GM23338 (cell line): ENCODE measurements around the gene NAB2. TPM values are rescaled to one million over a fixed set of nuclear protein-coding genes. Genes with fewer than 3 reads are reported as not detected.

Source experiments
- ATAC-seq: fragments of 200-7000 bp; cut with Tn5 transposase; 3 replicates; pipeline ENCODE4 v1.9.1; 2020
- DNase-seq: peaks from one replicate; pipeline ENCODE4 v3.0.0-alpha.2; 2015; ENCODE audit warnings: low spot score
- H2AFZ ChIP-seq: fragments of 200-600 bp; sonication (generic); 2 replicates; pipeline ENCODE4 v1.8.0; 2016; ENCODE audit warnings: antibody characterized with exemption, mild to moderate bottlenecking, moderate library complexity
- H3F3A ChIP-seq: fragments of 200-600 bp; sonication (generic); replicated peaks from 2 replicates; pipeline ENCODE4 v1.8.0; 2017; ENCODE audit warnings: antibody characterized with exemption, mixed run types, low read depth
- H3K27ac ChIP-seq: fragments of 200-600 bp; sonication (generic); 2 replicates; pipeline ENCODE4 v1.6.1; 2016; ENCODE audit warnings: low read depth
- H3K27me3 ChIP-seq: fragments of 200-600 bp; sonication (generic); 2 replicates; pipeline ENCODE4 v1.8.0; 2016; ENCODE audit warnings: mild to moderate bottlenecking, mixed run types, moderate library complexity; ENCODE audit not compliant: insufficient read depth
- H3K36me3 ChIP-seq: fragments of 200-600 bp; sonication (generic); 2 replicates; pipeline ENCODE4 v1.8.0; 2016; ENCODE audit warnings: mild to moderate bottlenecking; ENCODE audit not compliant: insufficient read depth
- H3K4me1 ChIP-seq: fragments of 200-600 bp; sonication (generic); 2 replicates; pipeline ENCODE4 v1.8.0; 2016; ENCODE audit warnings: mild to moderate bottlenecking, moderate library complexity; ENCODE audit not compliant: insufficient read depth
- H3K4me2 ChIP-seq: fragments of 200-600 bp; sonication (generic); 2 replicates; pipeline ENCODE4 v1.7.1; 2017; ENCODE audit warnings: mixed run types
- H3K4me3 ChIP-seq: fragments of 200-600 bp; sonication (generic); 2 replicates; pipeline ENCODE4 v1.6.1; 2016; ENCODE audit warnings: mixed run types
- H3K79me2 ChIP-seq: fragments of 200-600 bp; sonication (generic); replicated peaks from 2 replicates; pipeline ENCODE4 v1.8.0; 2017; ENCODE audit warnings: mild to moderate bottlenecking; ENCODE audit not compliant: insufficient read depth
- H3K9me2 ChIP-seq: fragments of 200-600 bp; sonication (generic); 2 replicates; pipeline ENCODE4 v1.8.0; 2017; ENCODE audit not compliant: insufficient read depth
- H4K20me1 ChIP-seq: fragments of 200-600 bp; sonication (generic); replicated peaks from 2 replicates; pipeline ENCODE4 v1.8.0; 2017; ENCODE audit warnings: mild to moderate bottlenecking; ENCODE audit not compliant: insufficient read depth
- H3K27ac Mint-ChIP-seq: 2 replicates; pipeline ENCODE4 v1.8.0; 2020; ENCODE audit warnings: inconsistent platforms, mild to moderate bottlenecking, moderate library complexity, mixed read lengths
- H3K27me3 Mint-ChIP-seq: 3 replicates; pipeline ENCODE4 v1.8.0; 2022; ENCODE audit warnings: low read depth, mild to moderate bottlenecking, moderate library complexity, mixed read lengths, inconsistent platforms; ENCODE audit not compliant: insufficient read depth, poor library complexity
- H3K36me3 Mint-ChIP-seq: 3 replicates; pipeline ENCODE4 v1.8.0; 2021; ENCODE audit warnings: low read depth, mild to moderate bottlenecking, inconsistent platforms, moderate library complexity, mixed read lengths
- H3K4me1 Mint-ChIP-seq: 3 replicates; pipeline ENCODE4 v1.8.0; 2020; ENCODE audit warnings: mild to moderate bottlenecking, inconsistent platforms, mixed read lengths
- H3K4me3 Mint-ChIP-seq: 3 replicates; pipeline ENCODE4 v1.8.0; 2021; ENCODE audit warnings: moderate library complexity, mild to moderate bottlenecking, inconsistent platforms, mixed read lengths
- H3K9me3 Mint-ChIP-seq: 3 replicates; pipeline ENCODE4 v1.8.0; 2020; ENCODE audit warnings: moderate library complexity, mild to moderate bottlenecking, inconsistent platforms, mixed read lengths
- CREB1 ChIP-seq: fragments of 250-450 bp; sonication (Bioruptor Pico); IDR thresholded peaks from 2 replicates; pipeline ENCODE4 v1.5.0; 2020; ENCODE audit warnings: low read depth, mild to moderate bottlenecking, moderate library complexity
- EZH2 ChIP-seq: fragments of 200-600 bp; sonication (generic); IDR thresholded peaks from one replicate; pipeline ENCODE4 v1.8.0; 2017; ENCODE audit warnings: antibody characterized with exemption, mild to moderate bottlenecking, low read depth; ENCODE audit not compliant: unreplicated experiment
- EZH2phosphoT487 ChIP-seq: fragments of 200-600 bp; sonication (generic); IDR thresholded peaks from one replicate; pipeline ENCODE4 v1.8.1; 2018; ENCODE audit warnings: antibody characterized with exemption; ENCODE audit not compliant: unreplicated experiment
- NANOG ChIP-seq: IDR thresholded peaks from 2 replicates; pipeline ENCODE4 v1.6.1; 2016; ENCODE audit warnings: antibody characterized with exemption, borderline replicate concordance
- POLR2AphosphoS5 ChIP-seq: IDR thresholded peaks from 2 replicates; pipeline ENCODE4 v1.6.1; 2016; ENCODE audit warnings: antibody characterized with exemption, low read depth
- ZNF114 ChIP-seq: fragments of 250-450 bp; sonication (Bioruptor Pico); IDR thresholded peaks from 2 replicates; pipeline ENCODE4 v1.5.0; 2020; ENCODE audit warnings: mild to moderate bottlenecking, moderate library complexity
- ZNF331 ChIP-seq: fragments of 250-450 bp; sonication (Bioruptor Pico); IDR thresholded peaks from 2 replicates; pipeline ENCODE4 v1.5.0; 2020; ENCODE audit warnings: low read depth, mild to moderate bottlenecking, moderate library complexity
- polyA plus RNA-seq: library from polyadenylated mRNA; unstranded; fragments of >200 nt; fragmentation: Nextera tagmentation; extraction: Ambion mirVana; gene quantifications from 2 replicates; pipeline ENCODE4 v1.2.1, GENCODE V29; 2016
- total RNA-seq: library from RNA; depleted of rRNA; stranded (reverse); fragments of >200 nt; shearing (Covaris generic); gene quantifications from 2 replicates; pipeline ENCODE4 v1.2.3, GENCODE V29; 2014
- TF ChIP-seq, protein P1 (sequence below): IDR thresholded peaks from one replicate; pipeline ENCODE4 v1.6.1; 2018; ENCODE audit warnings: antibody characterized with exemption; ENCODE audit not compliant: unreplicated experiment
- TF ChIP-seq, protein P2 (sequence below), 2 experiments: fragments of 200-600 bp in 1 of 2; sonication (generic) in 1 of 2; conservative IDR thresholded peaks; 2 replicates each; pipeline versions ENCODE4 v1.5.1 to v1.6.1; 2016 to 2017; ENCODE audit warnings: antibody characterized with exemption in 2 of 2, low read depth in 2 of 2, mild to moderate bottlenecking in 2 of 2, moderate library complexity in 1 of 2
- TF ChIP-seq, protein P3 (sequence below): IDR thresholded peaks from 2 replicates; pipeline ENCODE4 v1.6.1; 2016; ENCODE audit warnings: antibody characterized with exemption
- TF ChIP-seq, protein P4 (sequence below): fragments of 250-450 bp; sonication (Bioruptor Pico); IDR thresholded peaks from 2 replicates; pipeline ENCODE4 v1.5.0; 2020; ENCODE audit warnings: mild to moderate bottlenecking, moderate library complexity

Gene NAB2
- total and polyA plus RNA-seq, 2 experiments from 2014 or later, result 6.5 to 19.8 TPM

DNA sequence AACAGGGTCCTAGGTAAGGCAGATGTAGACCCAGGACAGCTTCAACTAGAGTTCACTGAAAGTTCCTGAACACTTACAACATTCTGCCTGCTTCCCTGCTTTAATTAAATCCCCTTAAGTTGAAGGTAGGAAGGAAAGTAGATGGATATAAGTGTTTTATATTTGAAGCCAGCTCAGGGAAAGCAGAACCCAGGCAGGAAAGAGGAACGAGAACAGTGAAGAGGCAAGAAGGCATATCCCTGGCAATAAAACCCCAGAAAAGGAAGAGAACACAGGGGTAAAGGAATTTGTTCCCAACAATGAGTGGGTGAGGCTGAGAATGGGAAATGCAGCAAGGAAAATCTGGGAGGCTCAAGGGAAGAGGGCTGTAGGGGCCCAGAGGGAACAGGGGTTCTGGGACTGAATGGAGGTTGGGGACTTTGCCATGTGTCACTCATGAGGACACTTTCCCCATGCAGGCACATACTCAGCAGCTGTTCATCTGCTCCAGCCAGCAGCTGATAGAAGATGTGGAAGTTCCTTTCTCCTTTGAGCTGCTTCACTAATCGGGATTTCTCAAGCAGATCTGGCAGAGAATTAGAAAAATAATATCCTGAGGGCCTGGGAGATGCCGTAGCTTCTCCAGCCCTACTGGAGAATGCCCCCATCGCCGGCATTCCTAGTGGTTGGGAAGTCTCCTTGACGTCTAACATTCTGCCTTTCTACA, 42.7 kb upstream of the NAB2 start:
- H4K20me1 ChIP-seq, result no peaks in the 10 kb centered on the region
- no peak overlapping the region for H3K27ac ChIP-seq
- no peak overlapping the region for H3K4me2 ChIP-seq
- ATAC-seq, result no peak
- Mint-ChIP-seq H3K36me3 (no peaks in the 10 kb centered on the region), H3K9me3 (no peaks in the 10 kb centered on the region), H3K27ac (no peak overlapping the region), H3K4me1 (peaks cover 2% of the 10 kb centered on the region; the same call in 1 of the 3 replicates), H3K4me3 (no peak overlapping the region), H3K27me3 (peaks cover 5% of the 10 kb centered on the region)
- no peak overlapping the region for H3K4me3 ChIP-seq
- H3K27me3 ChIP-seq, result no peaks in the 10 kb centered on the region
- H3K4me1 ChIP-seq, result no peaks in the 10 kb centered on the region
- H2AFZ ChIP-seq, result no peak overlapping the region
- no peaks in the 10 kb centered on the region; the same call in 1 of the 2 replicates for H3K9me2 ChIP-seq
- TF ChIP-seq NANOG (no peak), ZNF331 (CRISPR knock-in tag) (no peak), POLR2AphosphoS5 (no peak), CREB1 (CRISPR knock-in tag) (no peak), EZH2 (no peak), EZH2phosphoT487 (no peak), ZNF114 (no peak)
- TF ChIP-seq, protein P1, sequence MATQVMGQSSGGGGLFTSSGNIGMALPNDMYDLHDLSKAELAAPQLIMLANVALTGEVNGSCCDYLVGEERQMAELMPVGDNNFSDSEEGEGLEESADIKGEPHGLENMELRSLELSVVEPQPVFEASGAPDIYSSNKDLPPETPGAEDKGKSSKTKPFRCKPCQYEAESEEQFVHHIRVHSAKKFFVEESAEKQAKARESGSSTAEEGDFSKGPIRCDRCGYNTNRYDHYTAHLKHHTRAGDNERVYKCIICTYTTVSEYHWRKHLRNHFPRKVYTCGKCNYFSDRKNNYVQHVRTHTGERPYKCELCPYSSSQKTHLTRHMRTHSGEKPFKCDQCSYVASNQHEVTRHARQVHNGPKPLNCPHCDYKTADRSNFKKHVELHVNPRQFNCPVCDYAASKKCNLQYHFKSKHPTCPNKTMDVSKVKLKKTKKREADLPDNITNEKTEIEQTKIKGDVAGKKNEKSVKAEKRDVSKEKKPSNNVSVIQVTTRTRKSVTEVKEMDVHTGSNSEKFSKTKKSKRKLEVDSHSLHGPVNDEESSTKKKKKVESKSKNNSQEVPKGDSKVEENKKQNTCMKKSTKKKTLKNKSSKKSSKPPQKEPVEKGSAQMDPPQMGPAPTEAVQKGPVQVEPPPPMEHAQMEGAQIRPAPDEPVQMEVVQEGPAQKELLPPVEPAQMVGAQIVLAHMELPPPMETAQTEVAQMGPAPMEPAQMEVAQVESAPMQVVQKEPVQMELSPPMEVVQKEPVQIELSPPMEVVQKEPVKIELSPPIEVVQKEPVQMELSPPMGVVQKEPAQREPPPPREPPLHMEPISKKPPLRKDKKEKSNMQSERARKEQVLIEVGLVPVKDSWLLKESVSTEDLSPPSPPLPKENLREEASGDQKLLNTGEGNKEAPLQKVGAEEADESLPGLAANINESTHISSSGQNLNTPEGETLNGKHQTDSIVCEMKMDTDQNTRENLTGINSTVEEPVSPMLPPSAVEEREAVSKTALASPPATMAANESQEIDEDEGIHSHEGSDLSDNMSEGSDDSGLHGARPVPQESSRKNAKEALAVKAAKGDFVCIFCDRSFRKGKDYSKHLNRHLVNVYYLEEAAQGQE, result no peak
- TF ChIP-seq, protein P2, sequence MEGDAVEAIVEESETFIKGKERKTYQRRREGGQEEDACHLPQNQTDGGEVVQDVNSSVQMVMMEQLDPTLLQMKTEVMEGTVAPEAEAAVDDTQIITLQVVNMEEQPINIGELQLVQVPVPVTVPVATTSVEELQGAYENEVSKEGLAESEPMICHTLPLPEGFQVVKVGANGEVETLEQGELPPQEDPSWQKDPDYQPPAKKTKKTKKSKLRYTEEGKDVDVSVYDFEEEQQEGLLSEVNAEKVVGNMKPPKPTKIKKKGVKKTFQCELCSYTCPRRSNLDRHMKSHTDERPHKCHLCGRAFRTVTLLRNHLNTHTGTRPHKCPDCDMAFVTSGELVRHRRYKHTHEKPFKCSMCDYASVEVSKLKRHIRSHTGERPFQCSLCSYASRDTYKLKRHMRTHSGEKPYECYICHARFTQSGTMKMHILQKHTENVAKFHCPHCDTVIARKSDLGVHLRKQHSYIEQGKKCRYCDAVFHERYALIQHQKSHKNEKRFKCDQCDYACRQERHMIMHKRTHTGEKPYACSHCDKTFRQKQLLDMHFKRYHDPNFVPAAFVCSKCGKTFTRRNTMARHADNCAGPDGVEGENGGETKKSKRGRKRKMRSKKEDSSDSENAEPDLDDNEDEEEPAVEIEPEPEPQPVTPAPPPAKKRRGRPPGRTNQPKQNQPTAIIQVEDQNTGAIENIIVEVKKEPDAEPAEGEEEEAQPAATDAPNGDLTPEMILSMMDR (conservative IDR thresholded peaks at IDR 0.05; ENCODE audit: low read depth in 2 of 2), result no peak
- TF ChIP-seq, protein P3, sequence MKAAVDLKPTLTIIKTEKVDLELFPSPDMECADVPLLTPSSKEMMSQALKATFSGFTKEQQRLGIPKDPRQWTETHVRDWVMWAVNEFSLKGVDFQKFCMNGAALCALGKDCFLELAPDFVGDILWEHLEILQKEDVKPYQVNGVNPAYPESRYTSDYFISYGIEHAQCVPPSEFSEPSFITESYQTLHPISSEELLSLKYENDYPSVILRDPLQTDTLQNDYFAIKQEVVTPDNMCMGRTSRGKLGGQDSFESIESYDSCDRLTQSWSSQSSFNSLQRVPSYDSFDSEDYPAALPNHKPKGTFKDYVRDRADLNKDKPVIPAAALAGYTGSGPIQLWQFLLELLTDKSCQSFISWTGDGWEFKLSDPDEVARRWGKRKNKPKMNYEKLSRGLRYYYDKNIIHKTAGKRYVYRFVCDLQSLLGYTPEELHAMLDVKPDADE, result no peak
- TF ChIP-seq, protein P4, sequence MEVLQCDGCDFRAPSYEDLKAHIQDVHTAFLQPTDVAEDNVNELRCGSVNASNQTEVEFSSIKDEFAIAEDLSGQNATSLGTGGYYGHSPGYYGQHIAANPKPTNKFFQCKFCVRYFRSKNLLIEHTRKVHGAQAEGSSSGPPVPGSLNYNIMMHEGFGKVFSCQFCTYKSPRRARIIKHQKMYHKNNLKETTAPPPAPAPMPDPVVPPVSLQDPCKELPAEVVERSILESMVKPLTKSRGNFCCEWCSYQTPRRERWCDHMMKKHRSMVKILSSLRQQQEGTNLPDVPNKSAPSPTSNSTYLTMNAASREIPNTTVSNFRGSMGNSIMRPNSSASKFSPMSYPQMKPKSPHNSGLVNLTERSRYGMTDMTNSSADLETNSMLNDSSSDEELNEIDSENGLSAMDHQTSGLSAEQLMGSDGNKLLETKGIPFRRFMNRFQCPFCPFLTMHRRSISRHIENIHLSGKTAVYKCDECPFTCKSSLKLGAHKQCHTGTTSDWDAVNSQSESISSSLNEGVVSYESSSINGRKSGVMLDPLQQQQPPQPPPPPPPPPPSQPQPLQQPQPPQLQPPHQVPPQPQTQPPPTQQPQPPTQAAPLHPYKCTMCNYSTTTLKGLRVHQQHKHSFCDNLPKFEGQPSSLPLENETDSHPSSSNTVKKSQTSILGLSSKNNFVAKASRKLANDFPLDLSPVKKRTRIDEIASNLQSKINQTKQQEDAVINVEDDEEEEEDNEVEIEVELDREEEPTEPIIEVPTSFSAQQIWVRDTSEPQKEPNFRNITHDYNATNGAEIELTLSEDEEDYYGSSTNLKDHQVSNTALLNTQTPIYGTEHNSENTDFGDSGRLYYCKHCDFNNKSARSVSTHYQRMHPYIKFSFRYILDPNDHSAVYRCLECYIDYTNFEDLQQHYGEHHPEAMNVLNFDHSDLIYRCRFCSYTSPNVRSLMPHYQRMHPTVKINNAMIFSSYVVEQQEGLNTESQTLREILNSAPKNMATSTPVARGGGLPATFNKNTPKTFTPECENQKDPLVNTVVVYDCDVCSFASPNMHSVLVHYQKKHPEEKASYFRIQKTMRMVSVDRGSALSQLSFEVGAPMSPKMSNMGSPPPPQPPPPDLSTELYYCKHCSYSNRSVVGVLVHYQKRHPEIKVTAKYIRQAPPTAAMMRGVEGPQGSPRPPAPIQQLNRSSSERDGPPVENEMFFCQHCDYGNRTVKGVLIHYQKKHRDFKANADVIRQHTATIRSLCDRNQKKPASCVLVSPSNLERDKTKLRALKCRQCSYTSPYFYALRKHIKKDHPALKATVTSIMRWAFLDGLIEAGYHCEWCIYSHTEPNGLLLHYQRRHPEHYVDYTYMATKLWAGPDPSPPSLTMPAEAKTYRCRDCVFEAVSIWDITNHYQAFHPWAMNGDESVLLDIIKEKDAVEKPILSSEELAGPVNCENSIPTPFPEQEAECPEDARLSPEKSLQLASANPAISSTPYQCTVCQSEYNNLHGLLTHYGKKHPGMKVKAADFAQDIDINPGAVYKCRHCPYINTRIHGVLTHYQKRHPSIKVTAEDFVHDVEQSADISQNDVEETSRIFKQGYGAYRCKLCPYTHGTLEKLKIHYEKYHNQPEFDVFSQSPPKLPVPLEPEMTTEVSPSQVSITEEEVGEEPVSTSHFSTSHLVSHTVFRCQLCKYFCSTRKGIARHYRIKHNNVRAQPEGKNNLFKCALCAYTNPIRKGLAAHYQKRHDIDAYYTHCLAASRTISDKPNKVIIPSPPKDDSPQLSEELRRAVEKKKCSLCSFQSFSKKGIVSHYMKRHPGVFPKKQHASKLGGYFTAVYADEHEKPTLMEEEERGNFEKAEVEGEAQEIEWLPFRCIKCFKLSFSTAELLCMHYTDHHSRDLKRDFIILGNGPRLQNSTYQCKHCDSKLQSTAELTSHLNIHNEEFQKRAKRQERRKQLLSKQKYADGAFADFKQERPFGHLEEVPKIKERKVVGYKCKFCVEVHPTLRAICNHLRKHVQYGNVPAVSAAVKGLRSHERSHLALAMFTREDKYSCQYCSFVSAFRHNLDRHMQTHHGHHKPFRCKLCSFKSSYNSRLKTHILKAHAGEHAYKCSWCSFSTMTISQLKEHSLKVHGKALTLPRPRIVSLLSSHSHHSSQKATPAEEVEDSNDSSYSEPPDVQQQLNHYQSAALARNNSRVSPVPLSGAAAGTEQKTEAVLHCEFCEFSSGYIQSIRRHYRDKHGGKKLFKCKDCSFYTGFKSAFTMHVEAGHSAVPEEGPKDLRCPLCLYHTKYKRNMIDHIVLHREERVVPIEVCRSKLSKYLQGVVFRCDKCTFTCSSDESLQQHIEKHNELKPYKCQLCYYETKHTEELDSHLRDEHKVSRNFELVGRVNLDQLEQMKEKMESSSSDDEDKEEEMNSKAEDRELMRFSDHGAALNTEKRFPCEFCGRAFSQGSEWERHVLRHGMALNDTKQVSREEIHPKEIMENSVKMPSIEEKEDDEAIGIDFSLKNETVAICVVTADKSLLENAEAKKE, result no peak
- H3K36me3 ChIP-seq, result no peaks in the 10 kb centered on the region
- no peaks in the 10 kb centered on the region for H3F3A ChIP-seq
- H3K79me2 ChIP-seq, result no peaks in the 10 kb centered on the region
- DNase-seq, result no peak
